NOMO-1 (cell line): ENCODE results near the gene ZBTB46.

Experiments used
- DNase-seq, 2 experiments: peaks; one replicate each; lab custom pipeline; 2025; ENCODE audit not compliant: unreplicated experiment in 2 of 2; lab: John Stamatoyannopoulos, UW

The ZBTB46 gene

DNA sequence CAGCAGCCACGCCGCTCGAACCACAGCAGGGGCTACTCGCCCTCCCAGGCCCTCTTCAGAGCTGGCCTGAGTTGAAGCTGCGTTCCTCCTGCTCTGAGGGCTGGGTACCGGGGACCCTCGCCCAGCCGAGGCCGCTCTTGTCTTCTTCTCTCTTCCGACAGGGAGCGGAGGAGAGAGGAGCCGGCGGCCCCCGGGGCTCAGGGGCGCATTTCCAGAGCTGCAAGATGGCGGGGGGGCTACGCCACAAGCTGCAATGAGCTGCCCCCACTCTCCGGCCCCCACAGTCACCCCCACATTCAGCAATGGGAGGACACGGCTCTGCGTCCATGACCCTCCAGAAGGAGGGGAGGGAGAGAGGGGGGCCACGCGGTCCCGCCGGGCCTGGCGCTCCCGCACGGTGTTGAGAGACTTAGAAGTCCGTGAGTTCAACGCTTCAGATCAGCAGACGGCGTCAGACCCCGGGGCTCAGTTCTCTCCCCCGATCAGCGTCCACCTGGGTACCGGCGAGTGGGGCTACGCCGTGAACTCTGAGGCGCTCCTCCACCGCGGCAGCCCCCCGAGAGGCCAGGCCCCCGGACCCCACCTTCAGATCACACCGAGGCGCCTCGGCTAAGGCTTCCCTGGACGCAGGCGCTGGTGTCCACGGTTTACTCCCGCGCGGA lies 59.9 kb downstream of the ZBTB46 start:
- DNase-seq = no peak

DNA sequence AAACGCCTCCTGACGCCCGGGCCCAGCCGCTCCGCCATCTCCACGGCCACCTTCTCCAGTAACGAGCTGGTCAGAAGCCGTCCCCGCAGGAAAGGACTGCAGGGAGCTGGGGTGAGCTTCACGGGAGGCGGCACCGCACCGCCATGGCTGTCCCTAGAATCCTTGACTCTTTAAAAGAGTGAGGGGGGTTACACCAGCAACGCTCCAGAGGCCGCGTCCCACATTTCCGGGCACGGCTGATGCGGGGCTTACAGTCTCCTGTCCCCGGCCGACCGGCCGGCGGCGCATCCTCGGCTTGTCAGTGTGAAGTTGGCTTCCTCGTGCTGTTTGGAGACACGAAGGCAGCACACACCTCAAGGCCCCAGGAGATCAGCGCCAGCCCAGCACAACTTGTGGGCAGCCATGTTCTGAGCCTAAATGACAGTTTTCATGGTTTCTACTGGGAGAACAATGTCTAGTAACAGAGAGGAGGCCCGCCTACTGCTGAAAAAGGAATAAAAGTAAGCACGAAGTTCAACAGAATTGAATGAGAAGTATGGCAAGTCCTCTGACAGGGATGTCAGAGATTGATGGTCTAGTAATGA lies 61.1 kb downstream of the ZBTB46 start:
- DNase-seq = no peak

DNA sequence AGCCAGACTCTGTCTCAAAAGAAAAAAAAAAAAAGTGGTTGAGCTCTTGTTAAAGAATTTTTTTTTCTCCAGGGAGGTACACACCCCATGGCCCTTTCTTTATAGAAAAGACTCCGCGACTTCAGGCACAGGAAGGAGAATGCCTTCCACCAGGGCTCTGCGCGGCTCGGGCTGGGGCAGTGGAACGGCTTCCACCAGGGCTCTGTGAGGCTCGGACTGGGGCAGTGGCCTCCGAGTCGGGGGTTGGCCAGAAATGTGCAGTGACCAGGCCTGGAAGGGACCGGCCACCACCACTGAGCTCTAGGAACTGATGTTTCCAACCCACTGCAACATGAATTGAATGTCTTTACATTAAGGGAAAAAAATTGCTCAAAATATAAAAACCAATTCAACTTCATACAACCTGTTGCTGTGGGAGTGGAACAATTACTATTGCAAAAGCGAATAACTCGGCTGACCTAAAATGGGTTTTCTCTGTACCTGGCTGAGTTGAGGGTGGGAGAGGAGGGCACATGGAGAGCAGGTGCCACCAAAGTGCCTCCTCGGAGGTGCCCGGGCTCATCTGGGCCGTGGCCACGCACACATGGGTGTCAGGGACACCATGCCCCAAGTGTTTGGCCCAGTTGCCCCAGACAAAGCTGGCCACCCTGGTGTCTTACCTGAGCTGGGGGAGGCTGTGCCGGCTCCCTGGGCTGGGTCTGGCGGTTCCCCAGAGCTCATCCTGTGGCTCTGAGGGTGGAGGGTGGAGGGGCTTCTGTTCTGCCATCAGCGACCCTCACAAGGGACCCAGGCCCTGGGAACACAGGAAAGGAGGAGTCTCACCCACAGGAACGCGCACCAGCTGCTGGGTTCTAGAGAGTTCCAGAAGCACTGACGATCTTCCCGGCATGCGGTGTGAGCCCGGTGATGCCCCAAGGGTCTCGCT lies 62.2 kb downstream of the ZBTB46 start:
- no peak for DNase-seq

DNA sequence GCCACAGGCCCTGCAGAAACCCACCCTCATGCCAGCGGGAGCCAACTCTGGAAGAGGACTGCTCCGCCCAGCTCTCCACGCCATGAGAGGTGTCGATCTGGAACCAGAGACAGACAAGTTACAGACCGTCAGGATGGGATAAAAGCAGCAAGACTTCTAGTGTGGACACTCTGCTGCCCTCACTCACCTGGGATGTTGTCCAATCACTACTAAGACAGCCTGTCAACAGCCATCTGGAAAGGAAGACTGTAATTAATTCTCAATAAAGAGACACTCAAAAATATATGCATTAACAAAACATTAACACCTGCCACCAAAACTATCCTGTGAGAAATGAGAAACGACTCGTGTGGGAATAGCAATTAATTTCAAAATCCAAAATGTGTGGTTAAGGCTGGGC lies 63.2 kb downstream of the ZBTB46 start:
- no peak for DNase-seq

DNA sequence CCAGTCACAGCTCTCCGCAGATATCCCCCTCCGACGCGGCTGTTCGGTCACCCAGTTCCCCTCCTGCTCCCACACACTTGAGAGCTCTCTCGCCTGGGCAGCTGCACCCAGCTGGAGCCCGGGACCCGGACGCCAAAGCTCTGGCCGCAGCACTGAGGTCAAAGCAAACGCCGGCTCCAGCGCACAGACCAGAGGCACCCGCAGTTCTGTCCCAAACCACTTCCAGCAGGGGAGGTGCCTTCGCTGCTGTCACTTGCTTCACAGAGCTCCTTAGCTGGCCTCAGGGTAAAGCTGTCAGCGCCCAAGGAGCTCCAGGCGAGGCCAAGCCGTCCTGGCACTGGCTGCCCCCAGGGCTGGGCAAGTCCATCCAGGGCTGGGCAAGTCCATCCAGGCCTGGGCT lies 63.6 kb downstream of the ZBTB46 start:
- DNase-seq = no peak

DNA sequence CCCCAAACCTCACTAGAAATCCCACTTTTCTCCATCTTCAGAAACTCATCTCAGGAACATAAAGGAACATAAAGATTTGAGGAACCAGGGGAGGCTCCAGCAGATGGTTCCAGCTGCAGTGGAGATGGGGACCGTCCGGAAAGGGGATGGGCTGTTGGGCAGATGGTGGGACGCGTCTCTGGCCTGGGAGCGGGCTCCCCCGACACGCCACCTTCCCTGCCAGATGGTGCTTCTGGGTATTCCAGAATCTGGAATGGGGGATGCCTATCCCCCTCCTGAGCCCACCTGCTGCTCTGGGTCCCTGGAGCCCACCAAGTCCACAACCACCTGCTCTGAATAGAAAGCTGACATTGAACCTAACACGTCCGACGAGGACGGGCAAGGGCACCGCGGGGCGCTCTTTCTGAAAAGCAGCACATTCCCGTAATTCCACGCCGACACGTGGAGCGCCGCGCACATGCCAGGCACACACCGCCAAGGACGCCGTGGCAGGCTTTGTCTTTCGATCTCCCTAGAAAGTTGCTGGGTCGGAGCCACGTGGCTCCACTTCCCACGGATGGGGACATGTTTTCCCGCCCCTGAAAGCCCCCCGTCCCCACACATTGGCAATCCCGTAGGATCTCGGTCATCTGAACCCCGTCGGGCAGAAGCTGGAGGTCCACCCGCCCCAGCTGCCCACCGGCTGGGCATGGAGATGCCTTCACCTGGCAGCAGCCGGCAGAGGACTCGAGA lies 64.2 kb downstream of the ZBTB46 start:
- no peak for DNase-seq

DNA sequence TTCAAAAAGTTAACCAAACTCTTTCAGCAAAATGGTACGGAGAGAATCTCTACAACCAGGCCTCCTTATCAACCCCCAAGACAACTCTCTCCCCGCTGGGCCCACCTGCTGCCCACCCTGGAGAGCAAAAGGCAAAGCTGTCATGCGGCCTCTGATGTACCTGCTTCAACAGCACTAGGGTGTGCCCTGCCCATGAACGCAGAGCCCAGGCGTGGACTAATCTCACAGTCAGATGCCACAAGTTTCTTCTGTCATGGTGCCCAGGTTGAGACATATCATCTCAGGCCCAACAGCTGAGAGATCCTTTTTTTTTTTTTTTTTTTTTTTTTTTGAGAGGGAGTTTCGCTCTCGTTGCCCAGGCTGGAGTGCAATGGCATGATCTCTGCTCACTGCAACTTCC lies 65.2 kb downstream of the ZBTB46 start:
- DNase-seq = no peak

DNA sequence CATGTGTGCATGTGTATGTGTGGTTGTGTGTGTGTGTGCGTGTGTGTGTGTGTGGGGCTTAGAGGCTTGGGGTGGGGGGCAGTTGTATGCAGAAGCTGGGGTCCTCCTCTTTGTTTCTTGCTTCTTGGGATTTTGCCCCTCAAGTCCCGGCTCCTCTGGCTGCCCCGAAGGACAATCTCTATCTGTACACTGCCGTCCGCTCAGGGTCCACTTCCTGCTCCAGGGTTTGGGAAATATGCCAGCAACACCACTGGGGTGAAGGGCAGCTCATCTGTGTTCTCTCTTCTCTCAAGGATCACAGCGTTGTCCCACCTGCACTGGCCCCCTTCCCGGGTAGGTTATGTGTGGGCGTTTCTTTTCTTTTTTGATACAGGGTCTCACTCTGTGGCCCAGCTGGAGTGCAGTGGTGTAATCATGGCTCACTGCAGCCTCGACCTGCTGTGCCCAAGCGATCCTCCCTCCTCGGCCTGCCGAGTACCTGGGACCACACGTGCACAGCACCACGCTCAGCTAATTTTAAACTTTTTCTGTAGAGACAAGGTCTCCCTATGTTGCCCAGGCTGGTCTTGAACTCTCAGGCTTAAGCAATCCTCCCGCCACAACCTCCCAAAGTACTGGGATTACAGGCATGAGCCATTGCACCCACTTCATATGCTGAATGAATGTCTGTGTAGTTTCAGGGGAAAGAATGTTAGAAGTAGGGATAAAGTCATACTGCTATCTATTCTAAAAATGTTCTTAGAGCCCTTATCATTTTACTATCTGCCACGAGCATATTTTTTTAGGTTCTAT lies 65.8 kb downstream of the ZBTB46 start:
- no peak for DNase-seq

DNA sequence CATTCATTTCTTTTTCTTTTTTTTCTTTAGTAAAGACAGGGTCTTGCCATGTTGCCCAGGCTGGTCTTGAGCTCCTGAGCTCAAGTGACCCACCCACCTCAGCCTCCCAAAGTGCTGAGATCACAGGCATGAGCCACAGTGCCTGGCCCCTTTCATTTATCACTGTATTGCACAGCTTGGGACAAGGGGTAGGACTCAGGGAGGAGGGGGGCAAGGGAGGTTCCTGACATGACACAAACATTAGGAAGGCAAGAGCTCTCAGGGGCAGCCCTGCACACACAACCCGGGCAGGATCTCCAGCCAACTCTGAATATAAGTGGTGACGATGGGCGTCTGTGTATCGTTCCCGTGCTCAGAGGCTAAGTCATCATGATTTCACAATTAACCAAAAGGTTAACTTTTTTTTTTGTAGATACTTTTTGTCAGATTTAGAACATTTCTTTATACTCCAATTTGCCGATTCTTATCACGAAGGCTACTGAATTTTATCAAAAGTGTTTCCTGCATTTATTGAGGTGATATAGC lies 71.6 kb downstream of the ZBTB46 start:
- no peak for DNase-seq

DNA sequence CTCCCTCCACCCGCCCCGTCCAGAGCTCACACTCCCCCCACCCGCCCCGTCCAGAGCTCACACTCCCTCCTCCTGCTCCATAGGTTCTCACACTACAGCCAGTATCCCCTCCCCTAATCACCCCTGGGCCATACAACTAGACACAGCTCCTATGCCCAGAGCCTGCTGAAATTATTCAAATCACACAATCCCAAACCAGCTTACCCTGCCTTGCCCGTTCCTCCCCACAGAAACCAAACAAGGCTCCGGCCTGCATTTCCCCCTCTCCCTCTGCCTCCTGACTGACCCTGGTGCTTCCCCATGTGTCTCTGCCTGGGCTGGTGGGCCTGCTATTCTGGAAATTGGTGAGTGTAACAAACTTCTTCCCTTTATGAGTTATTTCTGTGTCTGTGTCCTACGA lies 72.9 kb downstream of the ZBTB46 start:
- no peak for DNase-seq

DNA sequence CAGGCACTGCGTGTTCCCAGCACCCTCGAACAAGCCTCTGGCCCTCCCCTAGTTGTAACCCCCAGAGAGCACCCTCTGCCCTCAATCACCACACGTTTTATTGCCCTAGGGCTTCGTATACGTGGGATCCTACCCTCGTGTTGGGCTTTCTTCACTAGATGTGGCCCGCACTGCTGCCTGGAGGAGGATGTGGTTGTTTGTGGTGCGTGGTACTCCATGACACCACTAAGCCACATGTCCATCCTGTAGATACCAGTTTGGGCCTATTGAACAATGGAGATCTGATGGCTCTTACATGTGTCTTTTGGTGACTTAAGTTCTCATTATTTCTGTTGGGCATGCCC lies 74.4 kb downstream of the ZBTB46 start:
- no peak for DNase-seq

DNA sequence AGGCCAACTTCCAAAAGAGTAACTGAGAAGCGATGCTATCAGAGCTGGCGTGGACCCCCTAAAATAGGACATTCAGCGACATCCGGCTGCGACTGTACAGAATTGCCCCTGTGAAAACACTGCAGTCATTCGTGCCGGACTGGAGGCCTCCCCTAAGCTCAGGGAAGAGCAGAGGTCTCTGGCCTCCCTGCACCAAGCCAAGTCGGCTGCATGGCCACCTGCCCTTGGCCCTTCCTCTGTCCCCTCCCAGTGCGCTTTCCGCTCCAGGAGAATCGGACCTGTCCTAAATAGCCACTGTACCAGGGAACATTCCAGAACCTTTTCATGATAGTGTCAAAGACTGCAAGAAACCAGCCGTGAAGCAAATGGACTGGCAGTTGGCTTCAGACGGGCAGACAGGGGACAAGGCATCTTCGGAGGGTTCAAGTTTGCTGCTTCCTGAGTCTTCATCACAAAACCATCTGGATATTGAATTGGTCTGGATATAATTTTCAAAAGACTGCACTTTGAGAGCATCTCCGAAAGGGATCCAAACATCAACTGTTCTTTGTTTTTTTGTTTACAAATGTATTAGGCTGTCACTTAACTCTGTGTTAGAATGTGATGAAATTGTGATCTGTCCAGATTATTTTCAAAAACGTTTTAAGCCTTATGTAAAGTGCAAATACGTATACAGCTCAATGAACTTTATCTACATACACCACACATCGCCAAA lies 75.0 kb downstream of the ZBTB46 start:
- DNase-seq = no peak

DNA sequence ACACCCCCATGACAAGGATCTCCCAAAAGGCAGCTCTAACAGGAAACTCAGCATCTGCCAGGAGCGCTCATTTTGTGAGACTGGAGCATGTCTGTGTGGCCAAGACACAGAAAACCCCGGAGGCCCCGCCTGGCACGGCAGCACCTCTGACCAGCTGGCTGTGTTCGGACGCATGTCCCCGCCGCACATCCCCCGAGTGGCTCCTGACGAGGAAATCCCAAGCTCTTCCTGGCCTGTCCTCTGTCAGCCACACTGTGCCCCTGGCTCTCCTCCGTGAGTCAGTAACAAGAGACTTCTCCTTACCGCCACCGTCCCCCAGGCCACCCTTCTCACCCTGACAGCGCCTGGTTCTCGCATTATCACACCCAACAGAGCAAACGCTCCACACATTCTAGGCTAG lies 77.1 kb downstream of the ZBTB46 start:
- DNase-seq = no peak

DNA sequence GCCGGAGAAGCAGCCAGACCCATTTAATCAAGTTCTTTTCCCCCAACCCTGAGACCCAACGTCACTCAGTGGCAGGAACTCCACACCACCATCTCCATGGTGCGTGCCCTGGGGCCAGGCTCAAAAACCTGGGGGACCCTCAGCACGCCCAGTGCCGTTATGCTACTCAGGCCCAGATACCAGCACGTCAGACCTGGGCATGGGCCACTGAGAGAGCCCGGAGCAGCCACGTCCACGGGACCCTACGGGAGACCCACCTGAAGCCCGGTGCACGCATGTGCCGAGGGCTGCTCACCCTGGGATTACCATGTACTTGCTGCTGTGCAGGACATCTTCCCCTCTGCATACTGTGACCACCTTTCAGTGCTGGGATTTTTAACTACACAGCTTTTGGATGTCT lies 77.7 kb downstream of the ZBTB46 start:
- DNase-seq = no peak

DNA sequence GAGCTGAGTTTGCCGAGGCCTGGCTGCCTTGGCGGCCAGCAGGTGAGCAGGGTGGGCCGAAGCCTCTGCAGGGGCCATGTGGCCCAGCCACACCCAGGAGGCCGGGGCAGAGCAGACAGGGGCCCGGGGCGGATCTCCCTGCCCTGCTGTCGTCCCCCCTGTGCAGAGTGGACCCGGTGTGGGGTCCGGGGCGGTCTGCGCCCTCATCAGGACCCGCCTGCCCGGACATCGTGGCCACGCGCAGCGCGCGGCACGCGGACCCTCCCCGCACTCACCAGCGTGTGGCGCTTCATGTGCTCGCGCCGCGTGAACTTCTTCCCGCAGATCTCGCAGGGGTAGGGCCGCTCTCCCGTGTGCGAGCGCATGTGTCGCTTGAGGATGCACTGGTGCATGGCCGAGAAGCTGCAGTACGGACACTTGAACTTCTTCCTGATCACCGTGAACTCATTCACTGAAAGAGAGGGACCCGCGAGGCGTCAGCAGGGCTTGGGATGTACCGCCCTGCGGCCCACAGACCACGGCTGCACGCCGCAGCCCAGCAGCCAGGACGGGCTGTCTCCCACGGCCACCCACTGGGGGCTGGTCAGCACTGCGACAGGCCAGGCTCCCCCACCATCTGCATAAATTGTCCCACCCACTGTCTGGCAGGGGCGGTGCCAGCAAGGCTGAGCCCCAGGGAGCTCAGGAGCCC lies 78.5 kb downstream of the ZBTB46 start:
- no peak for DNase-seq

DNA sequence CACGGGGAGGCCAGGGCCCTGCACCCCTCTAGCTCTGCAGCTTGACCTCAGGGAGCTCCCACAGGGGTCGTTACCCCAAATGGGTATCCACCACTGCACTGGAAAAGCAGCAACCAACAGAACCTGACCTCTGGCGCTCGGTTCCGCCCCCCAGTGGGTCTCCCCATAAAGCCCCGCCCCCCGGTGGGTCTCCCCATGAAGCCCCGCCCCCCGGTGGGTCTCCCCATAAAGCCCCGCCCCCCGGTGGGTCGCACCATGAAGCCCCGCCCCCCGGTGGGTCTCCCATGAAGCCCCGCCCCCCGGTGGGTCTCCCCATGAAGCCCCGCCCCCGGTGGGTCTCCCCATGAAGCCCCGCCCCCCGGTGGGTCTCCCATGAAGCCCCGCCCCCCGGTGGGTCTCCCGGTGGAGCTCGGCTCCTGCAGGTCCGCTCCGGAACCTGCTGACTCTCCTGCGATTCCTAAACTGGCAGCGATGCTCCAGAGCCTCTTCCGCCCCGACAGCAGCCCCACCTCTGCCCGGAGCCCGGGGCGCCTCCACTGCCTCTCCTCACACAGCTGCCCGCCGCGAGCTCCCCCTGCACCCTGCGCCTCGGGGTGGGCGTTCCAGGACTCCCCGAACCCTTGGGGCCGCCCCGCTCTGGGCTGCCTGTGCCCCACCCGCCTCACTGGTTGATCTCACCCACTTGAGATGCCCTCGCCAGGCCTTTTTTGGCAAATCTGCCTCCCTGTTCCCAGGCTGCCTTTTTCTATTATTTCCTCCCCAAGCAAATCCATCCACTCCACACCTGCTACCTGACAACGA lies 79.4 kb downstream of the ZBTB46 start:
- DNase-seq = no peak

DNA sequence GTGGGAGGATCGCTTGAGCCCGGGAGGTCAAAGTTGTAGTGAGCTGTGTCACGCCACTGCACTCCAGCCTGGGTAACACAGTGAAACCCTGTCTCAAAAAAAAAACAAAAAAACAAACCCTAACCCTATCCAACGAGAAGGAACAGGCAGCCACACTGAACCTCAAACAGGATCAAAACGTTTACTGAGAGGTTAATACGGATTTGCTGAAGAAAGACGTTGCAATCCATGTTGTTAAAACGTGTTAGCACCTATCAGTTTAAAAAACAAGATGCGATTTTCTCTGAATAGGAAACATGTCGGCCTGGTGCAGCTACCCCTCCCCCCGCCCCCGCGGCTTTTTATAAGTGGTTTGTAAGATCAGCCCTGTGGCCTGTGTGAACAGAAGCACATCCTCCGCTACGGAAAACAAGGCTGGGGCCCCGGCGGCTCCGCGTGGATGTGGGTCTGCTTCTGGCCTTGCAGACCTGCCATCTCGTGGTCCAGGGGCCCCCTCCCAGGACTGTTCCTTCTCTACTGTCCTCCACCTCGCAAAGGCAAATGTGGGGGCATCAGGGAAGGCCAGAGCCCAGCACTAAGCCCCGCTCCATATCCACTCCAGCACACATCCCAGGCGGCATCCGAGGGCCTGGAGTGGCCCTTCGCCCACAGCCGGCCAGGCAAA lies 80.1 kb downstream of the ZBTB46 start:
- no peak for DNase-seq
